Measurements from ENCODE around the gene TXN2. TPM values are rescaled to one million over a fixed set of nuclear protein-coding genes. Genes with fewer than 3 reads are reported as not detected.

Gene TXN2, protein sequence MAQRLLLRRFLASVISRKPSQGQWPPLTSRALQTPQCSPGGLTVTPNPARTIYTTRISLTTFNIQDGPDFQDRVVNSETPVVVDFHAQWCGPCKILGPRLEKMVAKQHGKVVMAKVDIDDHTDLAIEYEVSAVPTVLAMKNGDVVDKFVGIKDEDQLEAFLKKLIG
- total RNA-seq (37.4 and 39.6 TPM in 2 replicates), polyA plus RNA-seq (51.2 and 54.6 TPM in 2 replicates), polyA minus RNA-seq (12.9 and 20.3 TPM in 2 replicates)
- 23.4 TPM for total RNA-seq (2013)

DNA sequence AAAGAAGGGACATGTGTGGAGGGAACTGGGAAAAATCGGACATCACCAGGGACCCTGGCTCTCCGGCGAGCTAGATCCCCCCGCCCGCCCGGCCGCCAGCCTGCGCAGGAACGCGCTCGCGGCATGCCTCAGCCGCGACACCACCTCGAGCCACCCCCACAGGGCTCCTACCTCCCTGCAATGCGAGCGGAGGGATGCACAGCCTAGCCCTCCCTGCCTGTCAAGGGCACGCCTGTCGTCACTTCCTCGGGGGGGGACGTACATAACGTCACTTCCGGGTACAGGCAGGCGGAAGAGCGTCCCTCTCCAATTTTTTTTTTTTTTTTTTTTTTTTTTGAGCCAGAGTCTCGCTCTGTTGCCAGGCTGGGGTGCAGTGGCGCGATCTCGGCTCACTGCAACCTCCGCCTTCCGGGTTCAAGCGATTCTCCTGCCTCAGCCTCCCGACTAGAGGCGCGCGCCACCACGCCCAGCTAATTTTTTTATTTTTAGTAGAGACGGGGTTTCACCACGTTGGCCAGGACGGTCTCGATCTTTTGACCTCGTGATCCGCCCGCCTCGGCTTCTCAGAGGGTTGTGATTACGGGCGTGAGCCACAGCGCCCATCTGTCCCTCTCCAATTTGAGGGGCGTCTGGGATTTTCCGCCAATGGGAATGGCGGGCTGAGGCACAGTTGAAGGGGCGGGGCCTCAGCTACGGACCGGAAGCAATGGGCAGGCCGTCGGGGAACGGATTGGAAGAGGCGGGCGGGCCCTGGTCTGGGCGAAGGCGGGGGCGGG, at the start of gene TXN2:
Gene TXN2 (minus strand): TSS at position 248 of the 776 bp plus-strand sequence. CDS start 803 bp downstream, outside the sequence.
- TF ChIP-seq CTCF (IDR thresholded peaks at IDR 0.05): no peak
- peak within 1 kb of the TSS; percentile 90 for H3K9ac ChIP-seq (ENCODE audit: low read length)
- ChIA-PET CTCF (interaction anchor here (0.9 to 29.7 kb wide), 3 partner anchors 11 to 178 kb away, joined by 3 to 607 read pairs (median 11); no protein-coding TSS in a partner anchor), POLR2A (interaction anchor here (0.6 to 2.1 kb wide), 17 partner anchors 11 to 1005 kb away, joined by 3 to 11 read pairs (median 6); partner anchors contain the start of genes FOXRED2, IFT27 and MYH9)
- H3K4me2 ChIP-seq (replicated peaks; ENCODE audit: low read depth, low read length, poor library complexity, severe bottlenecking): peak within 1 kb of the TSS; percentile 80
- peak within 1 kb of the TSS; percentile 93 for H3K27ac Mint-ChIP-seq
- ATAC-seq (ENCODE audit: low read depth) (peak; percentile 87), DNase-seq (peak; percentile 98)
- no peaks in the 10 kb centered on the region for H3K27me3 ChIP-seq (replicated peaks in 1 of 4; ENCODE audit: control extremely low read depth in 1 of 4, control insufficient read depth in 3 of 4, insufficient read depth in 4 of 4, low read length in 3 of 4)
- H3K4me1 ChIP-seq (ENCODE audit: control insufficient read depth in 2 of 2, insufficient read depth in 2 of 2, low read length in 2 of 2): peaks cover 11 to 18% of the 10 kb centered on the region in 2 donors
- peaks cover 27% of the 10 kb centered on the region for H3K79me2 ChIP-seq (ENCODE audit: control insufficient read depth, insufficient read depth, low read length)
- H4K20me1 ChIP-seq (ENCODE audit: control insufficient read depth, insufficient read depth, low read length, poor library complexity, severe bottlenecking): no peaks in the 10 kb centered on the region
- no peaks in the 10 kb centered on the region for H3K9me3 ChIP-seq (ENCODE audit: control extremely low read depth in 1 of 3, control insufficient read depth in 2 of 3, insufficient read depth in 1 of 3, low read length in 2 of 3)
- H3K36me3 ChIP-seq (replicated peaks in 1 of 2; ENCODE audit: control extremely low read depth in 1 of 2, control insufficient read depth in 1 of 2, extremely low read depth in 1 of 2, insufficient read depth in 2 of 2, low read length in 1 of 2): peaks cover 0 to 27% of the 10 kb centered on the region in 2 experiments
- no peaks in the 10 kb centered on the region for H3K27me3 Mint-ChIP-seq
- peaks cover 17% of the 10 kb centered on the region for H3K4me1 Mint-ChIP-seq
- H2AFZ ChIP-seq (ENCODE audit: insufficient read depth, low read depth, low read length, poor library complexity, severe bottlenecking): peak within 1 kb of the TSS; percentile 97
- under 1% methylated on average over 48 of the region's 62 CpGs for WGBS (ENCODE audit: insufficient coverage)
- intact Hi-C loops (cut with micrococcal nuclease): loop anchor here (1.0 kb wide), 6 partner anchors 26 to 242 kb away; partner anchors contain the start of genes APOL2, EIF3D and FOXRED2
- no peaks in the 10 kb centered on the region for H3K9me3 Mint-ChIP-seq (ENCODE audit: insufficient read depth)
- peak within 1 kb of the TSS; percentile 95 to 98 for H3K27ac ChIP-seq (ENCODE audit: low read length in 2 of 2)
- peak within 1 kb of the TSS; percentile 82 to 90 (median 86) for H3K4me3 ChIP-seq (ENCODE audit: control extremely low read depth in 1 of 5, extremely low read depth in 1 of 5, insufficient read depth in 1 of 5, low read depth in 2 of 5, low read length in 4 of 5)
- H3K4me3 Mint-ChIP-seq: peak within 1 kb of the TSS; percentile 95

All from B cell (primary cell).